ENCODE results near the gene ITCH.
"Not testable (repeated sequence)": the region's sequence is repeated elsewhere in the genome, so short reads cannot be mapped to it uniquely, and the experiment has no call there.

GRCh38 chr20:34441423-34441822, 78.3 kb downstream of the ITCH start:
- TF ChIP-seq CTCF (conservative IDR thresholded peaks at IDR 0.05 in 1 of 2, IDR thresholded peaks at IDR 0.05 in 1 of 2; ENCODE audit: extremely low read depth in 1 of 2, insufficient read depth in 1 of 2, low read depth in 1 of 2, low read length in 2 of 2); EZH2 (IDR thresholded peaks at IDR 0.05; ENCODE audit: borderline replicate concordance, low read length): not testable (repeated sequence)
